GM18951 (cell line): ENCODE results near the gene IFIT1B.
A peak's percentile ranks its signal among the peaks of the same experiment; 100 is the strongest.
"Not testable (repeated sequence)": the region's sequence is repeated elsewhere in the genome, so short reads cannot be mapped to it uniquely, and the experiment has no call there.

Source experiments
- POLR2A ChIP-seq: IDR thresholded peaks from 4 replicates; pipeline ENCODE4 v1.6.1; 2011; ENCODE audit warnings: mild to moderate bottlenecking; ENCODE audit not compliant: insufficient read length, insufficient read depth; ENCODE audit errors: extremely low read depth
- in situ Hi-C: fragments of 300-500 bp; cut with MboI; formaldehyde crosslinking; loops from one replicate; pipeline ENCODE4 v1.12.0; 2022; ENCODE audit warnings: low sequenced_read_pairs, mixed read lengths, inconsistent platforms; ENCODE audit not compliant: unreplicated experiment

Gene IFIT1B

GRCh38 chr10:89403043-89403442 lies 25.2 kb downstream of the IFIT1B start:
- in situ Hi-C loops, result no loop called here

GRCh38 chr10:89404104-89405047 lies 26.5 kb downstream of the IFIT1B start:
- no peak for TF ChIP-seq POLR2A
- in situ Hi-C loops, result no loop called here

More at GRCh38 chr10:89403043-89403442, 25.2 kb downstream of the IFIT1B start:
- no peak for TF ChIP-seq POLR2A

- in situ Hi-C loops, result not testable (repeated sequence)
Measured at GRCh38 chr10:89406178-89406577, 28.3 kb downstream of the IFIT1B start.

- in situ Hi-C loops, result not testable (repeated sequence)
Measured at GRCh38 chr10:89407792-89408191, 29.9 kb downstream of the IFIT1B start.

GRCh38 chr10:89409282-89409681 lies 31.4 kb downstream of the IFIT1B start:
- in situ Hi-C loops, result not testable (repeated sequence)

- in situ Hi-C loops, result not testable (repeated sequence)
Measured at GRCh38 chr10:89410551-89410950, 32.7 kb downstream of the IFIT1B start.

- in situ Hi-C loops, result not testable (repeated sequence)
Measured at GRCh38 chr10:89411135-89411534, 33.3 kb downstream of the IFIT1B start.

GRCh38 chr10:89412276-89412675 lies 34.4 kb downstream of the IFIT1B start:
- in situ Hi-C loops, result not testable (repeated sequence)

- in situ Hi-C loops, result no loop called here
- no peak for TF ChIP-seq POLR2A
Measured at GRCh38 chr10:89413398-89413912, 35.6 kb downstream of the IFIT1B start.

- in situ Hi-C loops, result no loop called here
- TF ChIP-seq POLR2A, result peak; percentile 59
Measured at GRCh38 chr10:89414146-89414878, 36.5 kb downstream of the IFIT1B start, which contains the start of gene IFIT5. TSS of gene IFIT5 (plus strand) at chr10:89414568. CDS start at chr10:89414799, 231 bp downstream.

GRCh38 chr10:89414879-89415821 lies 37.3 kb downstream of the IFIT1B start:
- no peak for TF ChIP-seq POLR2A
- in situ Hi-C loops, result no loop called here

- no peak for TF ChIP-seq POLR2A
- in situ Hi-C loops, result no loop called here
Measured at GRCh38 chr10:89416465-89416864, 38.6 kb downstream of the IFIT1B start.

- in situ Hi-C loops, result no loop called here
- TF ChIP-seq POLR2A, result no peak
Measured at GRCh38 chr10:89419548-89419947, 41.7 kb downstream of the IFIT1B start.
